Activated gamma-delta T cell (primary cell): ENCODE measurements around the gene CYTH1.

ENCODE experiments used
- DNase-seq: peaks from one replicate; lab custom pipeline; 2025; lab: John Stamatoyannopoulos, UW

Gene CYTH1

DNA sequence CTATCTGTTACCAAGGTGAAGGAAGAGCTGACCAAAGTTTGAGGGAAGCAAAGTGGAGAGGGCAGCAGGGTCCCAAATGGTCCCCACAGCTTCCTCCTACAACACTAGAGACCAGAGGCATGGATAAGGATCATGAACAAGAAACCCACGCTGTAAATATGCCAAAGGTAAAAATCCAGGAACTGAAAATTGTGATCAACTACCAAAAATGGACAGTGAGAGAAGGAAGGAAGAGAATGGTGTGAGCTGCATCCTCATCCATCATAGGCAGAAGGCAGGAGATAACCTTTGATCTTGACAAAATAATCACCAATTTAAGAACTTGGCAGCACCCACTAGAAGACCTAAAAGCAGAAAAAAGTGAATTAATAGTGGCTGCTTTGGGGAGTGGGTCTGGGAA is 66.2 kb downstream of the CYTH1 start:
- DNase-seq: no peak

DNA sequence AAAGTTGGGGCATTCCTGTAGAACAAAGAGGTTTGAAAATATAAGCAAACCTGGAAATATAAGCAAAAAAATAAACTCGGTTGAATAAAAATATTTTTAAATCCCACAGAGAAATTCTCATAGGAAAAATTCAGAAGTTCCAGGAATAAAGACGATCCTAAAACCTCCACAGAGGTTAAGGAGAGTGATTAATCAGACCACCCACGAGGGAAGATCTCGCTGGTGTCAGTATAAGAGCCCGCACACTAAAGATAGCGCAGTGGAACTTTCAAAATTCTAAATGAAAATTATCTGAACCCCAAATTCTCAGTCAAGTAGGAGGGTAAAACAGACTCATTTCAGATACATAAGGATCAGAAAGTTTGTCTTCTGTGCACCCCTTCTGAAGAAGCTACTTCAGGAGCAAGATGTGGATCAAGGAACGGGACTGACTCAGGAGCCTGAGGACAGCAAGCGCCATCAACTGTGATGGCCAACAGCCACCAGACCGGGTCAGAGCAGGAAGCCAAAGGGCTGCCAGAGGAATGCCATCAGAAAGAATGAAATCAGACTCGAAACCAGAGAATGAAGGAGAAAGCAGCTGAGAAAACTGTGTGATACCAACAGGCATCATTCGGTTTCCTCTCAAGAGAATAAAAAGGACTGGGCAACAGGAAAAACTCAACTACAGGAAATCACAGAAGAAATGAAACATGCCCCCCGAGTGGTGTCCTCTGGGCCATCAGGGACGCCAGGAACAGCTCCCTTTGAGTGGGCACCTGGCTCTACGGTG is 66.9 kb downstream of the CYTH1 start:
- no peak for DNase-seq

GRCh38 chr17:78714534-78714933 is 67.5 kb downstream of the CYTH1 start:
- no peak for DNase-seq

- DNase-seq: no peak
Observed at GRCh38 chr17:78712043-78712442, 70.0 kb downstream of the CYTH1 start.

DNA sequence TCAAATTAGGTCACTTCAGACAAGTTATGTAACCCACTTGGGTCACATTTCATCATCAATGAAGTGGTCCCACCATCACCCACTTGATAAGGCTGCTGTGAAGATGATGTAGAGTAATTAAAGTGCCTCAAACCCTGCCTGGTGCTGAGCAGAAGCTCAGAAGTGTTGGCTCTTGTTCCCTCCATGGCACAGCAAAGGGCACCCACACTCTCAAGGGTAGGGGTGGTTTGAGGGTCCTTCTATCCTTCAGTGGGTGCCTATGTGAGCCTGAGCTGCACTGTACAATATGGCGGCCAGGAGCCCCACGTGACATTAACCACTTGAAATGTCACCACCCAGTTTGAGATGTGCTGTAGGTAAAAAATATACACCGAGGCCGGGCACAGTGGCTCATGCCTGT is 71.5 kb downstream of the CYTH1 start:
- DNase-seq: no peak

GRCh38 chr17:78709751-78710181 is 72.3 kb downstream of the CYTH1 start:
- DNase-seq: no peak

- no peak for DNase-seq
Observed at GRCh38 chr17:78709119-78709681, 72.9 kb downstream of the CYTH1 start.

DNA sequence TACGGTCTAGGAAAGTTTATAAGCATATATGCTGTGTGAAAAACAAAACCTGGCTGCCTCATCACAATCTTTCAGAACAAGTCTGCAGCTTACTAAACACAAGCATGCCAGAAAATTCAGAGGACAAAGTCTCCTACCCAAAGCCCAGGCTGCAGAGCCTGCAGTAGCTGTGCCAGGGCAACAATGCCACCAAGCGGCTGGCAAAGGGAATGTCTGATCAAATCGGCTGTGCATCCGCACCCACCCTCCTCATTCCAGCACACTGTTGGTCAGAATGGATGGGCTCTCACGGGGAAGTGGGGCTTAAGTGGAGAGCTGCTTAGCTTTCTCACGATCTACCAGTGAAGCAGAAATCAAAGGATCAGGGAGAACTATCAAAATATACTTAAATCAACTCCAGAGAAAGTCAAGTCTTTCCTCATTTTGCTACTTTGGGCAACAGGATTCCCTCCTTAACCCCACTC is 73.5 kb downstream of the CYTH1 start:
- DNase-seq: no peak

- no peak for DNase-seq
Observed at GRCh38 chr17:78707923-78708322, 74.2 kb downstream of the CYTH1 start.

- DNase-seq: no peak
Observed at GRCh38 chr17:78707016-78707415, 75.1 kb downstream of the CYTH1 start.

DNA sequence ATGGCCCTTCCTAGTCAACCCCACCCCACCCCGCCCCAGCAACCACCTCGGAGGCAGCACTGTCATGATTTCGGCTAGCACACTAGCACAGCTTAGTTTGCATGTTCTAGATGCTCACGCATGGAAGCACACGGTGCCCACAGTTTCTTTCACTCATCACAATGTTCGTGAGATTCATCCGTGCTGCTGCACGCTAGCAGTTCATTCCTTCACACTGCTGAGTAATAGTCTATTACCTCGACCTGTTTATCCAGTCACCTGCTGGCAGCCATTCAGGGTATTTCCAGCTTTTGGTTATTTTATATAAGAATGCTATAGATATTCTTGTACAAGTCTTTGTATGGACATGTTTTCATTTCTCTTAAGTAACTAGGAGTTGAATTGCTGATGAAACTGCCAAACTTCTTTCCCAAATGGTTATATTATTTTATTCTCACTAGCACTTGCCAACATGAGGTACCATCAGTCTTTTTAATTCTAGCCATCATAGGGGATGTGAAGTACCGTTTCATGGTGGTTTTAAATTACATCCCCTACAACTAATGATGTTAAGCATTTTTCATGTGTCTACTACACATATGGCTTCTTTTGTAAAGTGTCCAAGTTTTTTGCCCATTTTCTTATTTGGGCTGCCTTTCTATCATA is 75.7 kb downstream of the CYTH1 start:
- DNase-seq: no peak

DNA sequence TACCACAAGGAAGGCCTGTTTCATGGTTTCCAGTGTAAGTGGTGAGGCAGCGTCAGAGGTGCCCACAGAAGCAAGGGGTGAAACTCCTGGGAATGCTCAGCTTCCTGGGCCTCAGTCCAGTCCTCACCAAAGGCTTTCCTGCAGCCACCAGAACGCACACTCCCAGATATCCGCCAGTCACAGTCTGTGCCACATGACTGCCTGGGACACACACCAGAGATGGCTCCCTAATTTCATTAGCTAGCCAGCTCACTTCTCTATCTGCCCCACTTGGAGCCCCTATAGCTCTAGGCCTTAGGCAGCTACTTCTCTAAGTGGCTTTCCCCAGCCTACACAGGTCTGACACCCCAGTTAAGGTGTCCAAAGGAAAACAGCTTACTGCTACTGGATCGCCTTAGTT is 77.0 kb downstream of the CYTH1 start:
- DNase-seq: no peak

- no peak for DNase-seq
Observed at GRCh38 chr17:78704594-78704993, 77.5 kb downstream of the CYTH1 start.

GRCh38 chr17:78697554-78698343 is 84.3 kb downstream of the CYTH1 start:
- no peak for DNase-seq

DNA sequence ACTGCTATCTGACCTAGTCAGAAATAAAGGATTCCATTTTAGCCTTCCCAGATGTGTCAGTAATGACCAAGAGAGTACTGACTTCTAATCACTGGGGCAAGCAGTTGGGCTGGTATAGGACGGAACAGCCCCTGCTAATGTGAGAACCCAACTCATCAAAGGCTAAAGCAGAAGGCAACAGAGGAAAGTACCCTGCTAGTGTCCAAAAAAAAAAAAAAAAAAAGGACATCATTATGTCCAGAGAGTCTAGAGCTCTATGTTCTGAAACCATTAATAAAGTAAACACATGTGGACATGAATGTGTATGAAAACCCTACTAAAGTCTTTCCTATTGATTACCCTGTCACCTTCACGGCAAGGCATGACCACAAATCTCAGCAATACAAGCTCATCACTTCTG is 85.0 kb downstream of the CYTH1 start:
- no peak for DNase-seq

GRCh38 chr17:78696016-78696982 is 85.8 kb downstream of the CYTH1 start:
- no peak for DNase-seq

GRCh38 chr17:78694805-78695531 is 87.1 kb downstream of the CYTH1 start:
- no peak for DNase-seq

DNA sequence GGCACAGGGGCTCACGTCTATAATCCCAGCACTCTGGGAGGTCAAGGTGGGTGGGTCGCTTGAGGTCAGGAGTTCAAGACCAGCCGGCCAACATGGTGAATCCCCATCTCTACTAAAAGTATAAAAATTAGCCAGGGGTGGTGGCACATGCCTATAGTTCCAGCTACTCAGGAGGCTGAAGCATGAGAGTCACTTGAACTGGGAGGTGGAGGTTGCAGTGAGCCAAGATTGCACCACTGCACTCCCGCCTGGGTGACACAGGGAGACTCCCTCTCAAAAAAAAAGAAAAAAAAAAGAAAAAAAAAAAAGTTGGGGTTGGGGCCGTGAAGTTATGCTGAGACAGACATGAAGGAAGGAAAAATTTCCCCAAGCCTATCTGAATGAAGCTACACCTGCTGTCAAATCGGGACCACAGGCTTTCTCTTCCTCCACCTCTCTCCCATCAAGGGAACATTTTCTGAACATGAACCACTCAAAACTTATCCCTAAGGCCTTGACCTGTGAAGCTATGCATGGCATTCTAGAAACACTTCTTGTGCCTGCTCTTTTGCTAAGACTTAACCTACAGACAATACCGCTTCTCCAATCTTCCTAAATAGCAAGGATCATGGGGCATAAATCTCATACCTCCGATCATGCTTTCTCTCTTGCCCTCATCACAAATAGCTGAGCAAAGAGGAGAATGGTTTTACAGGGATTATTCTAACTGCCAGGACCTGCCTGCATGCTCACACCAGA is 88.6 kb downstream of the CYTH1 start:
- DNase-seq: no peak

DNA sequence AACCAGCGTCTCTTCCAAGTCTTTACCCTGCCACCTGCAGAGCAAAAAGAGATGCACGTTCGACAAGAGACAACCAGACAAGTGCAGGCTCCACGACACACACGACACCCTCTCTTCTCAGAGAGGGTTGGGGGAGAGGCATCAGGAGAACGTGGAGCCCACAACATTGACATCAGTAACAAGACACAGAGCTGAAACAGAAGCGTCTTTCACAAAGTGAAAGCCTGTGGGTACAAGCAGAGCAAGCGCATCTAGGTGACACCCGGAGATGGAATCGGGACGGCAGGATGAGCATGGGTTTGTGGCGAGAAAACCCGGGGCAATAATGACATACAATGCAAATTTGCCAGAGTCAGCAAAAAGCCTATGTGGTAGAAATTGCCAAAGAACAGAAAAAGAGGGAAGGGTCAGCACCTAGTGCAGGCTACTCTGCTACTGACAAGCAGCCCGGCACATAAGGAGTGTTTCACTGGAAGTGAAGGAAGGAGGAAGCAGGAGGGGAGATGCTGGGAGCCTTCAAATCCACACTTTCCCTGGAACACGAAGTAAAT is 89.5 kb downstream of the CYTH1 start:
- DNase-seq: no peak
